Measurements from ENCODE around the gene GPR18. TPM values are rescaled to one million over a fixed set of nuclear protein-coding genes. Genes with fewer than 3 reads are reported as not detected.

The GPR18 gene
- total RNA-seq, 1 donor from 2014 or later, result 0.59 TPM

GRCh38 chr13:99270518-99270917 is 12.3 kb upstream of the GPR18 start:
- DNase-seq (ENCODE audit: low read depth), result no peak
- Histone ChIP-seq H3K36me3 (ENCODE audit: insufficient read depth, low read length) (no peaks in the 10 kb centered on the region), H3K79me2 (ENCODE audit: insufficient read depth, low read length) (peaks cover 4% of the 10 kb centered on the region), H3K4me2 (ENCODE audit: low read length) (no peak overlapping the region), H3K9ac (ENCODE audit: low read length) (no peak overlapping the region), H3K27ac (ENCODE audit: low read depth, low read length) (no peak overlapping the region), H4K20me1 (ENCODE audit: insufficient read depth, low read length) (peaks cover 14% of the 10 kb centered on the region), H3K9me3 (ENCODE audit: insufficient read depth, low read depth, low read length) (no peaks in the 10 kb centered on the region), H3K4me3 (ENCODE audit: insufficient read depth, low read depth, low read length) (no peak overlapping the region), H2AFZ (ENCODE audit: low read depth, low read length) (no peak overlapping the region), H3K4me1 (ENCODE audit: insufficient read depth, low read length) (peaks cover 6% of the 10 kb centered on the region), H3K27me3 (ENCODE audit: insufficient read depth, low read length) (no peaks in the 10 kb centered on the region)
- Mint-ChIP-seq H3K36me3 (ENCODE audit: low read depth, unreplicated experiment) (no peaks in the 10 kb centered on the region), H3K9me3 (ENCODE audit: unreplicated experiment) (no peaks in the 10 kb centered on the region), H3K4me3 (ENCODE audit: unreplicated experiment) (no peak overlapping the region), H3K27ac (ENCODE audit: unreplicated experiment) (no peak overlapping the region), H3K4me1 (ENCODE audit: low read depth, unreplicated experiment) (peaks cover 5% of the 10 kb centered on the region), H3K27me3 (ENCODE audit: low read depth, unreplicated experiment) (no peaks in the 10 kb centered on the region)
- FAIRE-seq, result no peak
- no peak for TF ChIP-seq EZH2 (IDR thresholded peaks at IDR 0.05; ENCODE audit: insufficient read depth, low read length)
- TF ChIP-seq CTCF (IDR thresholded peaks at IDR 0.05; ENCODE audit: insufficient read depth, low read depth, low read length), result no peak

- Mint-ChIP-seq H3K9me3 (ENCODE audit: unreplicated experiment) (no peaks in the 10 kb centered on the region), H3K36me3 (ENCODE audit: low read depth, unreplicated experiment) (no peaks in the 10 kb centered on the region), H3K27ac (ENCODE audit: unreplicated experiment) (no peak overlapping the region), H3K27me3 (ENCODE audit: low read depth, unreplicated experiment) (no peaks in the 10 kb centered on the region), H3K4me1 (ENCODE audit: low read depth, unreplicated experiment) (no peaks in the 10 kb centered on the region), H3K4me3 (ENCODE audit: unreplicated experiment) (no peak overlapping the region)
- Histone ChIP-seq H3K9ac (ENCODE audit: low read length) (no peak overlapping the region), H3K27ac (ENCODE audit: low read depth, low read length) (no peak overlapping the region), H4K20me1 (ENCODE audit: insufficient read depth, low read length) (peaks cover 18% of the 10 kb centered on the region), H3K36me3 (ENCODE audit: insufficient read depth, low read length) (no peaks in the 10 kb centered on the region), H3K4me1 (ENCODE audit: insufficient read depth, low read length) (peaks cover under 1% of the 10 kb centered on the region), H3K4me3 (ENCODE audit: insufficient read depth, low read depth, low read length) (no peak overlapping the region), H3K9me3 (ENCODE audit: insufficient read depth, low read depth, low read length) (no peaks in the 10 kb centered on the region), H2AFZ (ENCODE audit: low read depth, low read length) (no peak overlapping the region), H3K27me3 (ENCODE audit: insufficient read depth, low read length) (no peaks in the 10 kb centered on the region), H3K4me2 (ENCODE audit: low read length) (no peak overlapping the region), H3K79me2 (ENCODE audit: insufficient read depth, low read length) (peaks cover 4% of the 10 kb centered on the region)
- TF ChIP-seq EZH2 (IDR thresholded peaks at IDR 0.05; ENCODE audit: insufficient read depth, low read length), result no peak
- peak; percentile 97 for TF ChIP-seq CTCF (IDR thresholded peaks at IDR 0.05; ENCODE audit: insufficient read depth, low read depth, low read length)
- DNase-seq (ENCODE audit: low read depth) (peak; percentile 41), FAIRE-seq (peak; percentile 47)
Observed at GRCh38 chr13:99269627-99270241, 11.6 kb upstream of the GPR18 start.

- no peaks in the 10 kb centered on the region for H3K4me1 ChIP-seq (ENCODE audit: insufficient read depth, low read length)
- no peak for FAIRE-seq
- H3K4me3 Mint-ChIP-seq (ENCODE audit: unreplicated experiment), result no peak overlapping the region
- no peak overlapping the region for H3K27ac Mint-ChIP-seq (ENCODE audit: unreplicated experiment)
- no peaks in the 10 kb centered on the region for H3K36me3 ChIP-seq (ENCODE audit: insufficient read depth, low read length)
- no peak overlapping the region for H3K9ac ChIP-seq (ENCODE audit: low read length)
- H3K4me1 Mint-ChIP-seq (ENCODE audit: low read depth, unreplicated experiment), result no peaks in the 10 kb centered on the region
- peaks cover 1% of the 10 kb centered on the region for H3K36me3 Mint-ChIP-seq (ENCODE audit: low read depth, unreplicated experiment)
- no peaks in the 10 kb centered on the region for H3K9me3 Mint-ChIP-seq (ENCODE audit: unreplicated experiment)
- H3K9me3 ChIP-seq (ENCODE audit: insufficient read depth, low read depth, low read length), result no peaks in the 10 kb centered on the region
- no peak for DNase-seq (ENCODE audit: low read depth)
- H3K27me3 ChIP-seq (ENCODE audit: insufficient read depth, low read length), result no peaks in the 10 kb centered on the region
- H3K4me3 ChIP-seq (ENCODE audit: insufficient read depth, low read depth, low read length), result no peak overlapping the region
- H2AFZ ChIP-seq (ENCODE audit: low read depth, low read length), result no peak overlapping the region
- no peaks in the 10 kb centered on the region for H3K27me3 Mint-ChIP-seq (ENCODE audit: low read depth, unreplicated experiment)
- H3K79me2 ChIP-seq (ENCODE audit: insufficient read depth, low read length), result peaks cover 4% of the 10 kb centered on the region
- no peak overlapping the region for H3K27ac ChIP-seq (ENCODE audit: low read depth, low read length)
- TF ChIP-seq CTCF (IDR thresholded peaks at IDR 0.05; ENCODE audit: insufficient read depth, low read depth, low read length) (no peak), EZH2 (IDR thresholded peaks at IDR 0.05; ENCODE audit: insufficient read depth, low read length) (no peak)
- peaks cover 18% of the 10 kb centered on the region for H4K20me1 ChIP-seq (ENCODE audit: insufficient read depth, low read length)
- no peak overlapping the region for H3K4me2 ChIP-seq (ENCODE audit: low read length)
Observed at GRCh38 chr13:99268822-99269221, 10.6 kb upstream of the GPR18 start.

Data from astrocyte (in vitro differentiated cells and primary cell).